NCI-H1105 treated with DMSO at 0.1 percent for 48 hours (cell line): ENCODE data around the gene CMBL.
"Not testable (repeated sequence)": the region's sequence is repeated elsewhere in the genome, so short reads cannot be mapped to it uniquely, and the experiment has no call there.

Source experiments
- DNase-seq: peaks from one replicate; lab custom pipeline; 2025; lab: John Stamatoyannopoulos, UW

The CMBL gene

DNA sequence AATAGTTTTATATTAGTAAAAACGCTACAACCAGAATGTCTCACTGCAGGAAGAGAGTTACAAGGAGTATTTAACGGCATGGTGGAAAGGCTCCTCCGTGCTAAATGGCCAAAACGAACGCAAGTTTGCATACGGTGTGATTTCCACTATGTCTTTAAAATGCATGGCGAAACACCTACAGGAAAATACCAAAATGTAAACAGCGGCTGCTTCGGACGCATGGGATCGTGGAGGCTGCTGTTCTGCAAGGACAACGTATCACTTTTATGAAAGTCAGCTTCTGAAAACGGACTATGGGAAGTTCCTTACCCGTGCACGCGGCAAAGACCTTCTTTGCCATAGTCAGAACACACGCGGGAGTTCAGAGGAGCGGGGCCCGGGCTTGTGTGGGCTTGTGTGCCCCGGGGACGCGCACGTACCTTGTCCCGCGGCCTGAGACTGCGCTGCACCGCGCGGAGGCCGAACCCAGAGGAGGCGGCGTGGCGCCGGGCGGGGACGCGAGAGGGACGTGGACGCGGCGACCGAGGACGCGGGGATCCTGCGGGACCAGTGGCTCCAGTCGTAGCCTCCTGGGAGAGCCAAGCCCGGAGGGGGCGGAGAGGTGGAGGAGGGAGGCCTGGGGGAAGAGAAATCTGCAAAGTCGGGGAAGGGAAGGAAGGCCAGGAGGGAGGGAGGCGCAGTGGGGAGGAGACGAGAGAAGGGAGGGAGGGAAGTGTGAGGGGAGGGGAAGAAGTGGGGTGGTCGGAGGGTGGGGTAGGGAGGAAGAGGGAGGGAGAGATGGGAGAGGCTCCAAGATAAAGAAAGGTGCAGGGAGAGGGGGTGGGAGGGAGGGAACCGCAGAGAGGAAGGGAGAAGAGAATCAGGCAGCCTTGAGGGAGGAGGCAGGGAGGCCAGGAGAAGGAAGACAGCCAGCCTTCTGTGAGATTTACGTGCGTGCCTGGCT, at the start of gene CMBL:
Gene CMBL, minus strand, starts transcription at position 697 of the 943 bp plus-strand sequence. CDS start 17,140 bp downstream, outside the sequence.
- DNase-seq: peak; percentile 72

GRCh38 chr5:10355071-10355889, 47.6 kb upstream of the CMBL start:
- DNase-seq: peak; percentile 39

GRCh38 chr5:10354048-10354872, 46.6 kb upstream of the CMBL start:
- peak; percentile 50 for DNase-seq

DNA sequence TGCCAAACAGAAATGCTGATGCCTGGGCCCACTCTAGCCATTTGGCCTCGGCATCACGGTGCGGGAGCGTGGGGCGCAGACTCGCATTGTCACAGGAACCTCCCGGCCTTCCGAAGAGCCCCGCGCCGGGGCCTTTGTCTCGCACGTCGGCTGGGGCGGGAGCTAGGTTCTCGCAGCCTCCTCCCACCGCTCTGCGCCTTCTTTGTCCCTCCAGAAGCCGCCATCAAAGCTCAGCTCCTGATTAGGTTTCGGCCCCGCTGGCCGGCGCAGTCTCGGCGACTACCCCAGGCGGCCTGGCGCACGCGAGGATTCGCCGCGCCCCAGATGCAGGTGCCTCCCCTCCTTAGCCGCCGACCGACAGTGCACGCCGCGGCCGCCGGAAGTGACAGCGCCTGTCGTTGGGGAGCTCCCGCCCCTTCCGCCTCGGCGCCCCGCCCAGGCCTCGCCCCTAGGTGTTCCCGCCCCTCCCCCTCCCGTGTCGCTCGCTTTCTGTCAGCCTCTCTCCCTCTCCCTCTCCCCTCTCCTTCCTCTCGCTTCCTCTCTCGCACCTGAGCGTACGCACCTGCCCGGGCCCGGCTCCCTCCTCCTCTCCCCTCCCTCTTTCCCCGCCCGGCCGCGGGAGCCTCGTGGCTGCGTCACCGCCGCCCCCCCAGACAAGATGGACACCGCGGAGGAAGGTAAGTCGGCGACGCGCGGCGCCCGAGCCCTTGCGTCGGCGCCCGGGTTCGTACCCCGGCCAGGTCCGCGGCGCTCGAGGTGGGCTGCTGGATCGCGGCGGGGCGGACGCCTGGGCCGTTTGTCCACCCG, 45.7 kb upstream of the CMBL start, which contains the start of gene MARCHF6:
Gene MARCHF6, plus strand, starts transcription at position 455 of the 807 bp plus-strand sequence. Its CDS starts 204 bp downstream, at position 659.
- DNase-seq: peak; percentile 95

DNA sequence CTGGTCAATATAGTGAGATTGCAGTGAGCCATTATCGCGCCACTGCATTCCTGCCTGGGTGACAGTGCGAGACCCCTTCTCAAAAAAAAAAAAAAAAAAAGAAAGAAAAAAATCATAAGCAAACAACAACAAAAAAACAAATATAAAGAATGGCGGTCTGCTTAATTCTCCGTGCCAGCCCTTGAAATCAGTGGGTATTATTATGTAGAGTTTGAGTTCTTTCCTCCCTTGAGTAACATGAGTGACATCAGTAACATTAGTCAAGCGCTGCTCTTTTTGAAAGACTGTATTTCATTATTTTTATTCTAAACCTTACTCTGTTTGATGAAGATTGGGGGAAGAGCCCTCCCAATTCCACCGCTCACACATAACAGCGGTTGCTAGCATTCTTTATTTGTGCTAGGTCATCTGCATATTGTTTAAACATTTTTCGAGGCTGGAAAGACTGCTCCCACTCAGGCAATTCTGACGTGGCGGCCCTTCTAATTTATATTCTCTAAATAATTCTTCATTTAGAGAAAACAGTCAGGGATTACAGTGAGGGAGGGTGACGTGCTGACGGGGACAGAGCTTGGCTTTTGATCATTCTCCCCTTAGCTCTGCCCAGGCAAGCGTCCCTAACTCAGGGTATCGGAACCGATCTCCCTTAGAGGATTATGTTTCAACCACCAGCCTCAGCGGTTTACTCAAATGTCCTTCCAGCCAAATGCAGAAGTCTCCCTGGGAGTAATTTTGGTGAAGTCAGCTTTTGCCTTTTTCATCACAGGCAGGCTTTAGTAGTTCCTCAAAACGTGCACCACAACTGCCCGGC, 44.9 kb upstream of the CMBL start:
- DNase-seq: peak; percentile 69

- DNase-seq: no peak
Measured at GRCh38 chr5:10351919-10352318, 44.2 kb upstream of the CMBL start.

GRCh38 chr5:10351199-10351905, 43.6 kb upstream of the CMBL start:
- no peak for DNase-seq

- no peak for DNase-seq
Measured at GRCh38 chr5:10348258-10348657, 40.6 kb upstream of the CMBL start.

- DNase-seq: not testable (repeated sequence)
Measured at GRCh38 chr5:10344461-10345106, 36.9 kb upstream of the CMBL start.

DNA sequence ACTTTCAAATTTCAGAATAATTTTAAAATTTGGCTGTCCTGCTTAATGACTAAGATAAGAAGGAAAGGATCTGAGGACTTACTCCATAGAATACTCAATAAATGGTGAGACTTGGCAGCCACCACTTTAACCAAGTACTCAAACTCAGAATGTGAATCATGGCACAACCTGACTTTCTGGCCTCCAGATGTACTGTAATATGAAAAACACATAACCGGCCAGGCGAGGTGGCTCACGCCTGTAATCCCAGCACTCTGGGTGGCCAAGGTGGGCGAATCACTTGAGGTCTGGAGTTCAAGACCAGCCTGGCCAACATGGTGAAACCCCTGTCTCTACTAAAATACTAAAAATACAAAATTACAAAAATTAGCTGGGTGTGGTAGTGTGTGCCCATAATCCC, 35.8 kb upstream of the CMBL start:
- DNase-seq: no peak

DNA sequence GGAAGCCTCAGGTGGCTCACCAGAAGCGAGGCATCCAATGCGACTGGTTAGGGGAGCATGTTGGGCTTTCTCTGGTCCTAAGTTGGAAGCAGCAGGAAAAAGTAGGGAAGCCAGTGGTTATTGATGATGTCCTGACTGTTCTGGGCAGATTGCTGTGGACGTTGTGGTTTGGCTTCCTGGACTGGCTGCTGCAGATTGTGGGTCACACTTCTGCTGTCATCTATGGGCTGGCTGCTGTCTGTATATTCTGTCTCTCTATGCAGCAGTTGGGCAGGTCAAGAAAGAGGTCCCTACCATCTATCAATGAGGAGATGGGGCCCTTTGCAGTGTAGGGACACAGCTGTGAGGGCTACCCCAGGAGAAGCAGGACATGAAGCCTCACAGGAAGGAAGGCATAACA, 32.3 kb upstream of the CMBL start:
- DNase-seq: no peak

DNA sequence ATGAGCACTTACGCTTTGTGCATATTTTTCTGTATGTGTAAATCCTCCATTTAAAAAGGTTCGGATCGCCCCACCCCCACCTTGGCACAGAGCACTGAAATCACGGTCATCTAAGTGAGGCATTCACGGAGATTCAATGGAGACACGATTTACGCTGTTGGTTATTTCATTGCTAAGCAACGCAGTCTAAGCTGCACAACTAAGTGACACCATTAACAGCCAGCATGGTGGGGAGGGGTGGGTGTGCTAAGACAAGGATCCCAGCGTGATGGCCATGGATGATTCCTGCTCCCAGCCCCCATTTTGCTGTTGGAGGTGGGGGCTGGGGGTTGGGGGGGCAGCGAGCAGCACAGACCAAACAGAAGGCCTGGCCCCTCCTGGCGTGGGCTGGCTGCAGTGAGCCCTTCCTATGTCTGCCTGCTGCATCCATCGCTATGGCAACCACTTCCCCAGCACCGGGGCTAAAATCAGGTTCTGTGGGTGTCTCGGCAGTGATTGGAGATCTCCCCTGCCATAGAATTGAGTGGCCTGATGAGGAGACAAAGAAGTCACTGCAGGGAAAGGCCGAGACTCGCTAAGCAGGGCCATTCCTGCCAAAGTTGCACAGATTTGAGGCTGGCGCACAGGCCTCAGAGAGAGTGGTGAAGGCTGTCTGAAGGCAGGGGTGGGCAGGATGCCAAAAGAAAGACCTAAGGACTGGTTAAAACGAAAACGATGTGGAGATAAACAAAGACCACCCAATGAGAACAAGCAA, 31.5 kb upstream of the CMBL start:
- DNase-seq: peak; percentile 89

GRCh38 chr5:10338686-10339057, 31.0 kb upstream of the CMBL start:
- DNase-seq: no peak

- no peak for DNase-seq
Measured at GRCh38 chr5:10337986-10338385, 30.3 kb upstream of the CMBL start.

GRCh38 chr5:10337107-10337506, 29.4 kb upstream of the CMBL start:
- DNase-seq: no peak

DNA sequence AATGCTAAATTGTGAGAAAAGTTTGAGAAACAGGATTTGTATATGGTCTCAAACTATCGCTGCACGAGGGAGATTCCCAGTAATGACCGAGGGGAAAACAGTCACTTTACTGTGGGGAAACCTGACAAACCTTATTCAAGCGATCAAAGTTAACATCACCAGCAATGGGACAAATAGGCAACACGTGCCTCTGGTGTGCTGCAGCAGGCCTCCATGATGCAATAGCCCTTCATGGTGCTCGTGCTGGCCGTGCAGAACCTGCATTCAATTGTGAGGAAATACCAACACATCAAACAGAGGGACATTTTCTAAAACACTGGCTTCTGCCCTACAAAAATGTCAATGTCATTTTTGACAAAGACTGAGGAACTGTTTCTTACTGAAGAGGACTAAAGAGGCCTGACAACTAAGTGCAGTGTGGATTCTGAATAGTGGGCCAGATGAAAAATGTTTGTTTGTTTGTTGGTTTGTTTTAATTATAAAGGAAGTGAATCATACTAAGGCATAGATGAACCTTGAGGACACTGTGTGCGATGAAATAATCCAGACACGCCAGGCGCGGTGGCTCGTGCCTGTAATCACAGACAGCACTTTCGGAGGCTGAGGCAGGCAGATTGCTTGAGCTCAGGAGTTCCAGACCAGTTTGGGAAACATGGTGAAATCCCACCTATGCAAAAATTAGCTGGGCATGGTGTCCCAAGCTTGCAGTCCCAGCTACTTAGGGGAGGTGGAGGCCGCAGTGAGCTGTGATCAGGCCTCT, 28.2 kb upstream of the CMBL start:
- no peak for DNase-seq

GRCh38 chr5:10334831-10335230, 27.1 kb upstream of the CMBL start:
- no peak for DNase-seq
